Stimulated activated CD8-positive, alpha-beta memory T cell treated with anti-CD3 and anti-CD28 coated beads, Interleukin-7, amount 100 ng/mL, for 24 hours (primary cell): Measurements from ENCODE around the gene SELENOT.
A peak's percentile ranks its signal among the peaks of the same experiment; 100 is the strongest.
"Not testable (repeated sequence)": the region's sequence is repeated elsewhere in the genome, so short reads cannot be mapped to it uniquely, and the experiment has no call there.

Experiments used
- DNase-seq: peaks from one replicate; pipeline ENCODE4 v3.0.0-alpha.2; 2020; ENCODE audit warnings: low read depth

SELENOT gene, protein sequence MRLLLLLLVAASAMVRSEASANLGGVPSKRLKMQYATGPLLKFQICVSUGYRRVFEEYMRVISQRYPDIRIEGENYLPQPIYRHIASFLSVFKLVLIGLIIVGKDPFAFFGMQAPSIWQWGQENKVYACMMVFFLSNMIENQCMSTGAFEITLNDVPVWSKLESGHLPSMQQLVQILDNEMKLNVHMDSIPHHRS

DNA sequence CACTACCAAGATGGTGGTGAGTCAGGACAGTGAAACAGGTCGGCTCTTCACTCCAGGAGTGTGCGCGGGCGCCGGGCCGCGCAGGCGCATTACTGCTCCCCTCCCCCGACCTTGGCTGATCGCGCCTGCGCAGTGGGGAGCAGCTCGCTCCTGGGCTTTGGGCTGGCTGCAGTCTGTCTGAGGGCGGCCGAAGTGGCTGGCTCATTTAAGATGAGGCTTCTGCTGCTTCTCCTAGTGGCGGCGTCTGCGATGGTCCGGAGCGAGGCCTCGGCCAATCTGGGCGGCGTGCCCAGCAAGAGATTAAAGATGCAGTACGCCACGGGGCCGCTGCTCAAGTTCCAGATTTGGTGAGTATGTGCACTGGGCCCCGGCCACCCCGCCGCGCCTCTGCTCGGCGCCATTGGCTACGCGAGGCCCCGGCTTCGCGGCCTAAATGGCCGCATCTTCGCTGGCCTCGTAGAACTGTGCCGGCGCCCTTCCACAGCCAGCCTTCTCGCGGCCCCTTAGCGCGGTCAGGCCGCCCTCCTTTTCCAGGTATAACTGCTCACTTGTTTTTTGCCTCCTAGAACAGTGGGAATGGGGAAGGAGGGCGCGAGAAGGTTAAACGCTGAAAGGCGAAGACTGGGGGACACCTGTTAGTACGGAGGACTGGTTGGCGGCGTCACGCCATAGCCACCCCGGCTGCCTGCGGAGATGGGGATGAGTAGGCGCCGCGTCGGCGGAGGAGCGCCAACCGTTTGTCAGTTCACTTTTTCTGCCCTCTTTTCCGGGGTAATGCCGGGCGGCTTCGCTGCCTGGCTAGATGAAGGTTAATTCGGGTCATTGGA is at the start of gene SELENOT:
TSS of gene SELENOT (plus strand) at position 169 of the 827 bp plus-strand sequence. CDS start at position 211, 42 bp downstream.
- DNase-seq: peak; percentile 83

- no peak for DNase-seq
Measured at GRCh38 chr3:150555859-150556436, 47.2 kb upstream of the SELENOT start.

GRCh38 chr3:150556792-150557191 is 46.3 kb upstream of the SELENOT start:
- DNase-seq: no peak

DNA sequence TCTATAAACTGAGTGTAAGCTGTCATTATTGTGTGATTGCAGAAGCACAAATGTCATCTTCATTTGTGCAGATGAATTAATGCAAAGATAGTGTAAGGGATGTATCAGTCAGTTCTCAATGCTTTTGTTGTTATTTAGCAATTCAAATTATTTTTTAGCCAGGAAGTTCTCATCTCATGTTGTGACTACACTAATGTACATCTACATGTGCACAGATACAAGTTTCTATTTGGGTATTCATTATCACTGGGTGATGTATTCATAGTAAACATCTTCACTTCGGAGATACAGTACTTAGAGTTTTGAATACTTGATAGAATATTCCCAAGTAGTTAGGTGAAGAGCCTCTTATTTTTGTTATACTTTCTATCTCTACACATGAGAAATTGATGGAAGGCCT is 45.4 kb upstream of the SELENOT start:
- no peak for DNase-seq

GRCh38 chr3:150564243-150564642 is 38.9 kb upstream of the SELENOT start:
- no peak for DNase-seq

DNA sequence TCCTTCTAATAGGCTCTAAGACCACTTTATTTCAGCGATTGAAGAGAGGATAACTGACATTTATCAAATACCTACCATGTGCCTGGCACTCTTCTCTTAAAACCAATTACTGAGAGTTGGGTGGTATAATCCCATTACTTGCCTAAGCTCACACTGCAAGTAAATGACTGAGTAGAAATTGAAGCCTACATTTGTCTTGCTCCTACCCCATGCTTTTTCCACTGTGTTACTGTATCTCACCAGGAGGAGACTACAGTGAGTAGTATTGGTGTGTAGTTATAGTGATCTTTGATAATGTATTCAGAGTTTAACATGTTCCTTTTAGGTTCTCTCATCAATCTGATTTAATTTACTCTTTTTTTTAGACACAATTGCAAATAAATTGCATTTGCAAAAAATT is 35.8 kb upstream of the SELENOT start:
- no peak for DNase-seq

- DNase-seq: no peak
Measured at GRCh38 chr3:150577855-150578254, 25.3 kb upstream of the SELENOT start.

DNA sequence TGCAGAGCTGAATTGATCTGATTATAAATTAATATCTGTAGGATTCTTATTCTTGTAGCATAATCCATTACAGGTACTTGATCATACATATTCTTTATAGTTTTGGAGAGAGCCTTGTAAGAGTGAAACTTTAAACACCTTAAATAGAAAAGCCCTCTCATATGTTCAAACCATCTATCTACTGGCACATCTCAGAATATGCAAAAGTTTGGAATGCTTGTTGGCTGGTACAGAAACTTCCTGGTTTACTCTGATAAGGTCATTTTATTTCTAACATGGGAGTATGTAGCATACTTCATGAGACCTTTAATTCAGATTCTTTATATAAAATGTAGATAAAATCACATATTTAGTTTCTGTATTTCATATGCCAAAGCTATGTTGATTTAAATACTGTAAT is 21.9 kb upstream of the SELENOT start:
- no peak for DNase-seq

DNA sequence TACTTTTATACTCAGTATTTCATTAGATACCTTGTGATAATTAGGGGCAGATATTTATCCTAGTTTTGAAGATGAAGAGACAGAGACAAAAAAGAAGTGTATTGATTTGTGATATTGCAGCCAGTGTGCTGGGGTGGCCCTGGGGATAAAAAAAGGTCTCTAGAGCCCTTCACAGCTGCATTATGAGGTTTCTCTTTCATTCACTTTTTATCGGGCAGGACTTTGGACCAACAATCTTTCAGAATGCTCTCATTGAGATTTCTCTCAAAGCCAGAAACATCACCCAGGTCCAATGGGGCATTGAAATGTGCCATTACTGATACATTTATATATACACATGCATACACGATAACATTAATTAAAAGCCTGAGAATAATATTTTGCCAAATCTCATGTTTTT is 20.5 kb upstream of the SELENOT start:
- no peak for DNase-seq

DNA sequence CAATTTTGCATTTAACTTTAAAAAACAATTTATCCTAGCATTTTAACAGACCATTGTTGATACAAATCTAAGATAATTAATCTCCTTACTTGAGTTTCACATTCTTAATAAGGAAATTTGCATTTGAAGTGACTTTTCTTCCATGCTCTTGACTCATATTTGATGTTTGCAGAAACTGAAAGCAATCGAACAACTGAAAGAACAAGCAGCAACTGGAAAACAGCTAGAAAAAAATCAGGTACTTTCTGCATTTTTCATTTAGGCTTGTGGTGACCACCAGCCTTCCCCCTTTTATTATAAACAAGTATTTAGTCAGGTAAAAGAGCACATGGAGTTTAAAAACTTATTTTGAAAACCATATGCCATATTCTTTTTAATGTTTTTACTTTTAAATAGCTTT is 20.1 kb upstream of the SELENOT start:
- DNase-seq: no peak

DNA sequence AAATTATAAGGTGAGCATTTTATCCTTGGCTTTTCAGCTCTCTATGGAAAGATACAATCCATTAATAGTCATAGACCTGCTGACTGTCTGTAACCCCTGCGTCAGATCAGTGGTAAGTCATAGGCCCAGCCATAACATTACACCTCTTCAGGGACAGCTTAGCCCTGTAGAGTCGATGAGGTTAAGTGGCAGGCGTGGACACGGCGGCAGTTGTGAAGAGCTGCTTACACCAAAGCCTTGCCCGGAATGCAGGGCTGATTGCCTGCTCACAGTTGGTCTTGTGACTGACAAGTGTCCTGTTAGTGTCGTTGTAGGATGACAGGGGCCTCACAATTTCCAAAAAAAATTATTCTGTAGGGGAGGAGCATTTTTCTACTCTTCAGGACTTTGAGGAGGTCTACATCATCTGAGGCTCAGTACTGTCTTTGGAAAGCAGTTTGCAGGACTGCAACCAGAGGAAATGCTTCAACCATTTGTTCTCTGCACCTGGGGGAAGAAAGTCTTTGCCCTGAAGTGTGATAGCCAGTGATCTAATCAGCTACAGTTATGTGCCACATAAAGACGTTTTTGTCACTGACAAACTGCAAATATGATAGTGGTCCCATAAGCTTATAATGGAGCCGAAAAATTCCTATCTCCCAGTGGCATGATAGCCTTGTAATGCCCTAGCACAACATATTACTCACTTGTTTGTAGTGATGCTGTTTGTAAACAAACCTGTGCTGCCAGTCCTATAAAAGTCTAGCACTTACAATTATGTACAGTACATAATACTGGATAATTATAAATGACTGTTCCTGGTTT is 14.9 kb upstream of the SELENOT start:
- DNase-seq: no peak

DNA sequence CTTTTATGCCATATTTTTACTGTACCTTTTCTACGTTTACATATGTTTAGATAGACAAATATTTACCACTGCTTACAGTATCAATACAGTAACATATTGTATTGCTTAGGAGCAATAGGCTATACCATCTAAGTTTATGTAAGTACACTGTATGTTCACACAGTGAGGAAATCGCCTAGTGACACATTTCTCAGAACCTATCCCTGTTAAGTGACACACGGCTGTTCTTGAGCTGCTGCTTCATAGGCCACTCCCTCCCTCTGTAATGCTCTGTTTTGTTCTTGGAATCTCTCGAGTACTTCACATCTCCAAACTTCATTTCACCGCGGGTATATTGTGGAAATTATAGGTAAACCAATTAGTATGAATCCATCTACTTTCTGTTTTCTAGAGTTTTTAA is 13.4 kb upstream of the SELENOT start:
- DNase-seq: no peak

GRCh38 chr3:150594150-150594549 is 9.0 kb upstream of the SELENOT start:
- DNase-seq: no peak

GRCh38 chr3:150597646-150598045 is 5.5 kb upstream of the SELENOT start:
- no peak for DNase-seq

DNA sequence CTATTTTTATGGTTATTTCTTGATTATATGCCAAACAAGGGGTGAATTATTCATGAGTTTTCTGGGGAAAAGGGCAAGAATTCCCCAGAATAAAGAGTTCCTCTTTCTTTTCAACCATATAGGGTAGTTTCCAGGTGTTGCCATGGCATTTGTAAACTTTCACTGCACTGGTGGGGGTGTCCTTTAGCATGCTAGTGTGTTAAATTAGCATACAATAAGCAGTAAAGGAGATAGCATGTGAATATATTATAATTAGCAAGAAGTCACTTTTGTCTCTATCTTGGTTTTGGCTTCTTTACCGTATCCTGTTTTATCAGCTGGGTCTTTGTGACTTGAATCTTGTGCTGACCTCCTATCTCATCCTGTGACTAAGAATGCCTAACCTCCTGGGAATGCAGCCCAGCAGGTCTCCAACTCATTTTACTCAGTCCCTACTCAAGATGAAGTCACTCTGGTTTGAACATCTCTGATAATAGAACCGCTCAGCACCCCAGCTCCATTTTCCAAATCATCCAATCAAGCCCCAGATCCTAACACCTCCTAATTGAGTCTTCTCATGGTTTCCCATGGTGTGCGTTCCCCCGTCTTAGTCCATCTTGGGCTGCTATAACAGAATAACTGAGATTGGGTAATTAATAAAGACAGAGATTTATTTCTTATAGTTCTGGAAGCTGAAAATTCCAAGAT is 3.4 kb upstream of the SELENOT start:
- DNase-seq: no peak

- not testable (repeated sequence) for DNase-seq
Measured at GRCh38 chr3:150600647-150601530, 2.2 kb upstream of the SELENOT start.

DNA sequence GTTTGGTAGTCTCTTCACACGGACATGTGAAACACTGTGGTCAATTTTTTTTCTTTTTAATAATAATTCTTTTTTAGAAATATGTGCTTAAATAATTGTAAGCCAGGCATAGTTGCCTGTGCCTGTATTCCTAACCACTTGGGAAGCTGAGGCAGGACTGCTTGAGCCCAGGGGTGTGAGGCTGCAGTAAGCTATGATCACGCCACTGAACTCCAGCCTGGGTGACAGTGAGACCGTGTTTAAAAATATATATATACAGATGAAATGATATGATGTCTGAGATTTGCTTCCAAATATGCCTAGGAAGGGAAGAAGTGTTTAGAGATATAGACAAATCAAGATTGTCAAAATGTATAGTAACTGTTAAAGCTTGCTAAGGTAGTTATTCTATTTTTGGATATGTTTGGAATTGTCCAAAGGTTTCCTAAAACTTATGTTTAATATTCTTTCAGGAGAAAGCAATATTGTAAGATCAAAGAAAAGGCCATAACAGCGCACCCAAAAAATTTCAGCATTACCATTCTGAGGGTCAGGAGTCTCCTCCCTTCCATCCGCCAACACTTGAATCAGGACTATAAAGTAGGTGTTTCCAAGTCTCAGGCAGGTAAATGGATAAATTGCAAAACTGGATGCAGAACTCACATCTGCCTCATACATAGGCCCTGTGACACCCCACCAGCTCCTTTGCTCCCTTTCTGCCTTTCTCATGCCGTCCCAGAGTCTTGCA is 532 bp upstream of the SELENOT start:
- DNase-seq: no peak

DNA sequence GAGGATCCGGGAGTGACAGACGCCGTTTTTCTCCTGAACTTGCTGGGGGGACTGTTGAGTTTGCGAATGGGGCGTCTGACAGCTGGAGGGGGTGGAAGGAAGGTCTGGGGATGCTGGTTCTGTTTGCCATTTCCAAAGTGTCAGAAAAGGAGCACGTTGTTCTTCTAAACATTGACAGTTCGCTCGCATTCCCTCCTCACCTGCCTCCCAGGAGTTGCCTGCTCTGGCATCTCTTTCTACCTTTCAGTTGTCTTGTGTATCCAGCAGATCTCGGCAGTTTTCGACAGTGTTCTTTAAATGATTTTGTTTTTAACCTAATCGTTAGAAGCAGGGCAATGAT is 829 bp downstream of the SELENOT start:
- no peak for DNase-seq

- no peak for DNase-seq
Measured at GRCh38 chr3:150605998-150606641, 3.0 kb downstream of the SELENOT start.
